Colonic mucosa (tissue), 4 donors: ENCODE results near the gene CCAR1. TPM values are rescaled to one million over a fixed set of nuclear protein-coding genes. Genes with fewer than 3 reads are reported as not detected.

Experiments
- DNase-seq: peaks from one replicate; pipeline ENCODE4 v3.0.0-alpha.2; 2020
- H3K27ac ChIP-seq: fragments of 200-600 bp; one replicate; pipeline ENCODE4 v1.8.0; 2021
- H3K27me3 ChIP-seq: fragments of 200-600 bp; one replicate; pipeline ENCODE4 v1.8.0; 2021
- H3K36me3 ChIP-seq: fragments of 200-600 bp; one replicate; pipeline ENCODE4 v1.8.0; 2021
- H3K4me1 ChIP-seq: fragments of 200-600 bp; one replicate; pipeline ENCODE4 v1.8.0; 2021; ENCODE audit warnings: mild to moderate bottlenecking
- H3K4me3 ChIP-seq: fragments of 200-600 bp; one replicate; pipeline ENCODE4 v1.8.0; 2021
- H3K9ac ChIP-seq, 2 donors: one replicate each; pipeline ENCODE4 v1.7.0; 2013; ENCODE audit warnings: control low read depth in 2 of 2, low read depth in 2 of 2, low read length in 2 of 2
- H3K9me3 ChIP-seq: fragments of 200-600 bp; one replicate; pipeline ENCODE4 v1.8.0; 2021
- CTCF ChIP-seq: fragments of 200-600 bp; IDR thresholded peaks from one replicate; pipeline ENCODE4 v1.8.0; 2022; ENCODE audit warnings: antibody characterized with exemption, mild to moderate bottlenecking
- intact Hi-C: fragments of 100-400 bp; cut with DNase I; formaldehyde crosslinking; loops from one replicate; pipeline ENCODE4 v1.14.1; 2022
- total RNA-seq, 2 donors: library from RNA; stranded (reverse); fragmentation: NEBNext Ultra II Directional in 1 of 2; extraction: Animal tissue kit (Norgen Biotek cat#: 25700) in 1 of 2; gene quantifications; one replicate each; pipeline ENCODE4 v1.2.1, GENCODE V29; 2021
- donor health status: healthy.
- donor health status: DM: no; HTN: no; CAD: no.
- donor health status: DM: no; HTN: no; CAD: no.

The CCAR1 gene
- total RNA-seq: 10 to 100 TPM; 46.5 to 62.8 TPM

GRCh38 chr10:68720793-68721672 lies at the start of gene CCAR1:
TSS of gene CCAR1 (plus strand) at chr10:68721239. CDS start at chr10:68722505, 1,266 bp downstream.
- Histone ChIP-seq H3K4me3 (peak within 1 kb of the TSS; percentile 82), H3K4me1 (peaks cover 6% of the 10 kb centered on the region), H3K9me3 (no peaks in the 10 kb centered on the region), H3K27me3 (no peaks in the 10 kb centered on the region), H3K27ac (peak within 1 kb of the TSS; percentile 80), H3K36me3 (no peaks in the 10 kb centered on the region), H3K9ac (peak within 1 kb of the TSS; percentile 66 to 99)
- intact Hi-C loops: no loop called here
- peak; percentile 96 for DNase-seq
- TF ChIP-seq CTCF: no peak

- Histone ChIP-seq H3K36me3 (no peaks in the 10 kb centered on the region), H3K27ac (no peak overlapping the region), H3K4me1 (no peaks in the 10 kb centered on the region), H3K9me3 (no peaks in the 10 kb centered on the region), H3K9ac (no peak overlapping the region), H3K27me3 (no peaks in the 10 kb centered on the region), H3K4me3 (no peak overlapping the region)
- DNase-seq: no peak
- no peak for TF ChIP-seq CTCF
- intact Hi-C loops: no loop called here
These were observed 36.6 kb upstream of the CCAR1 start for GRCh38 chr10:68684413-68684812.

- Histone ChIP-seq H3K4me3 (no peak overlapping the region), H3K4me1 (no peaks in the 10 kb centered on the region), H3K9me3 (no peaks in the 10 kb centered on the region), H3K27ac (no peak overlapping the region), H3K27me3 (no peaks in the 10 kb centered on the region), H3K9ac (no peak overlapping the region), H3K36me3 (no peaks in the 10 kb centered on the region)
- no peak for DNase-seq
- intact Hi-C loops: no loop called here
- no peak for TF ChIP-seq CTCF
These were observed 25.0 kb upstream of the CCAR1 start for GRCh38 chr10:68696018-68696417.

GRCh38 chr10:68697106-68697505 lies 23.9 kb upstream of the CCAR1 start:
- no peak for DNase-seq
- H3K4me1 ChIP-seq: no peaks in the 10 kb centered on the region
- intact Hi-C loops: no loop called here

GRCh38 chr10:68700197-68700596 lies 20.8 kb upstream of the CCAR1 start:
- TF ChIP-seq CTCF: no peak
- intact Hi-C loops: no loop called here
- H3K36me3 ChIP-seq: no peaks in the 10 kb centered on the region
- H3K4me1 ChIP-seq: no peaks in the 10 kb centered on the region
- no peak for DNase-seq
- no peak overlapping the region for H3K27ac ChIP-seq
- no peaks in the 10 kb centered on the region for H3K9me3 ChIP-seq
- no peak overlapping the region for H3K9ac ChIP-seq
- no peaks in the 10 kb centered on the region for H3K27me3 ChIP-seq
- H3K4me3 ChIP-seq: no peak overlapping the region

More at GRCh38 chr10:68697106-68697505, 23.9 kb upstream of the CCAR1 start:
- no peak for TF ChIP-seq CTCF
- Histone ChIP-seq H3K27ac (no peak overlapping the region), H3K27me3 (no peaks in the 10 kb centered on the region), H3K9ac (no peak overlapping the region), H3K4me3 (no peak overlapping the region), H3K36me3 (no peaks in the 10 kb centered on the region), H3K9me3 (no peaks in the 10 kb centered on the region)
